Subcutaneous adipose tissue (tissue), 4 donors: Measurements from ENCODE around the gene TP53TG5. TPM values are rescaled to one million over a fixed set of nuclear protein-coding genes. Genes with fewer than 3 reads are reported as not detected.

Experiments used
- total RNA-seq, 4 donors: library from RNA; depleted of rRNA; stranded (reverse); fragments of >200 nt; gene quantifications; one replicate each; pipeline ENCODE4 v1.1.0, GENCODE V29; 2016
- TF ChIP-seq, protein P1 (sequence below): fragments of 450-650 bp; IDR thresholded peaks from one replicate; pipeline ENCODE4 v1.5.1; 2016; ENCODE audit warnings: low read depth, mild to moderate bottlenecking, control low read depth, antibody characterized with exemption, moderate library complexity

TP53TG5 gene
- total RNA-seq, 4 donors from 2014 or later = 0.57 TPM; not detected in 3

DNA sequence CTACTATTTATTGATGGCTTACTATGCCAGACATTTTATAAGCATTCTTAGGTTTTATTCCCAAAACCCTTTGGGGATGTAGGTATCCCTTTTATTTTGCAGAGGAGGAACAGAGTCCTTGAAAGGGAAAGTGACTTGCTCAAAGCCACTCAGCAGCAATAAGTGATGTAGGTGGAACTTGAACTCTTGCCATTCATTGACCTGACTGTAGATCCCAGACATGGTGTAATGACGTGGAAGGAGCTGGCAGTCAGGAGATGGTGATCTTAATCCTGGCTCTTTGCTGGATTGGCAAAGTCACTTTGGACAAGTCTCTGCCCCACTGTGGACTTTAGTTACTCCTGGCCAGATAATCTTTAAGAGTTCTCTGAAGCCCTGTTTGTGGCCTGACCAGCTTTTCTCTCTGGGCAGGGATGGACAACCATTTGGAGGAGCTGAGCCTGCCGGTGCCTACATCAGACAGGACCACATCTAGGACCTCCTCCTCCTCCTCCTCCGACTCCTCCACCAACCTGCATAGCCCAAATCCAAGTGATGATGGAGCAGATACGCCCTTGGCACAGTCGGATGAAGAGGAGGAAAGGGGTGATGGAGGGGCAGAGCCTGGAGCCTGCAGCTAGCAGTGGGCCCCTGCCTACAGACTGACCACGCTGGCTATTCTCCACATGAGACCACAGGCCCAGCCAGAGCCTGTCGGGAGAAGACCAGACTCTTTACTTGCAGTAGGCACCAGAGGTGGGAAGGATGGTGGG, 31.6 kb upstream of the TP53TG5 start:
- TF ChIP-seq, protein P1, sequence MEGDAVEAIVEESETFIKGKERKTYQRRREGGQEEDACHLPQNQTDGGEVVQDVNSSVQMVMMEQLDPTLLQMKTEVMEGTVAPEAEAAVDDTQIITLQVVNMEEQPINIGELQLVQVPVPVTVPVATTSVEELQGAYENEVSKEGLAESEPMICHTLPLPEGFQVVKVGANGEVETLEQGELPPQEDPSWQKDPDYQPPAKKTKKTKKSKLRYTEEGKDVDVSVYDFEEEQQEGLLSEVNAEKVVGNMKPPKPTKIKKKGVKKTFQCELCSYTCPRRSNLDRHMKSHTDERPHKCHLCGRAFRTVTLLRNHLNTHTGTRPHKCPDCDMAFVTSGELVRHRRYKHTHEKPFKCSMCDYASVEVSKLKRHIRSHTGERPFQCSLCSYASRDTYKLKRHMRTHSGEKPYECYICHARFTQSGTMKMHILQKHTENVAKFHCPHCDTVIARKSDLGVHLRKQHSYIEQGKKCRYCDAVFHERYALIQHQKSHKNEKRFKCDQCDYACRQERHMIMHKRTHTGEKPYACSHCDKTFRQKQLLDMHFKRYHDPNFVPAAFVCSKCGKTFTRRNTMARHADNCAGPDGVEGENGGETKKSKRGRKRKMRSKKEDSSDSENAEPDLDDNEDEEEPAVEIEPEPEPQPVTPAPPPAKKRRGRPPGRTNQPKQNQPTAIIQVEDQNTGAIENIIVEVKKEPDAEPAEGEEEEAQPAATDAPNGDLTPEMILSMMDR = no peak

DNA sequence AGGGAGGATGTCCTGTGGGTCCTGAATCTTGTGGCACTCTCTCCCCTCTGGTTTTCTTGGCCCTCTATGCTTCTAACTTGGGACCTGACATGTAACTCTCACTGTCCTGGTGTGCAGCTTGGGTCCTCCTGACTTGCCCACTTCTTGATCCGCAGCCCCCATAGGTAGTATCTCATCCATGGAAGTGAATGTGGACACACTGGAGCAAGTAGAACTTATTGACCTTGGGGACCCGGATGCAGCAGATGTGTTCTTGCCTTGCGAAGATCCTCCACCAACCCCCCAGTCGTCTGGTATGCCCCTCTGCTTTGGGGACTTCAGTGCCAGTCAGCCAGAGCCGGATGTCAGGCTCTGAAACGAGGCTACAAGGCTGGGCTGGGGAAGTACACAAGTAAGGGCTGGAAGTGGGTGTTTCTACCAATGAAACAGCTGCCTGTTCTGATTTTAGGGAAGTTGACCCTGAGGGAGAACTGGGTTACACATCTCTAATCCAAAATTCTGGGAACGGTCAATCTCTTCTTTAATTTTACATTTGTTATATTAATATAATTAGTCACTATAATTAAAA, 30.6 kb upstream of the TP53TG5 start:
- TF ChIP-seq, protein P1 = no peak

DNA sequence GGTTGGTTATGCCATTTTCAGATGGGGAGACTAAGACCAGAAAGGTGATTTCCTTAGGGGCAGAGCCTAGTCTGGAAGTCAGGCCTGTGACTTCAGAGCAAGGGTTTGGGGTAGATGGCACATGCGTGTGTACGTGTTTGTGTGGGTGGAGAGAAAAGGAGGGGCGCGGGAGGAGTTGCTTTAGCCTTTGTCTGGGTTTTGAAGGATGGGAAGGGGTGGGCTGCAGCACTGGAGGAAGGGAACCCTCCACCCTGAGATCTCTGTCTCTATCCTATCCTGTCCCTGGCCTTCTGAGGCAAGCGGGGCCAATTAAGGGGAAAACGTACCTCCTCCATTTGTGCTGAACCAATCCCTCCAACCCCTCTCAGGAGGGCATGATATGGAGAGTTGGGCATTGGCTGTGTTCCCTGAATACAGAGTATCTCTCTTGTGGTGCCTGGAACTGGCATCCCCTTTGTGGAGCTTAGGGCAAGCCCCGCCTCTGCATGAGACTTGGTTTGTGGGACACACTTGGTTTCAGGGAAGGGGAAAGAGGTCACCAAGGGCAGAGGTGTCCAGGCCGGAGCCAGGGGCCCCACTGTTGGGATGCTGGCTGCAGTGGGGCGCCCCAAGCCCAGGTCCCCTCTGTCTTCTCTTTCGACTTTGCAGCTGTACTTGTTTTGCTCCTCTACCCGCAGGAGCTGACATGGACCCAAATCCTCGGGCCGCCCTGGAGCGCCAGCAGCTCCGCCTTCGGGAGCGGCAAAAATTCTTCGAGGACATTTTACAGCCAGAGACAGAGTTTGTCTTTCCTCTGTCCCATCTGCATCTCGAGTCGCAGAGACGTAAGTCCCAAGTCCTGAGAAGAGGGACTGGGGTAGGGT, 29.9 kb upstream of the TP53TG5 start, which contains the start of gene DBNDD2:
Gene DBNDD2 (plus strand): TSS at position 507 of the 863 bp plus-strand sequence. CDS start 179 bp downstream, at position 686.
- TF ChIP-seq, protein P1 = no peak

DNA sequence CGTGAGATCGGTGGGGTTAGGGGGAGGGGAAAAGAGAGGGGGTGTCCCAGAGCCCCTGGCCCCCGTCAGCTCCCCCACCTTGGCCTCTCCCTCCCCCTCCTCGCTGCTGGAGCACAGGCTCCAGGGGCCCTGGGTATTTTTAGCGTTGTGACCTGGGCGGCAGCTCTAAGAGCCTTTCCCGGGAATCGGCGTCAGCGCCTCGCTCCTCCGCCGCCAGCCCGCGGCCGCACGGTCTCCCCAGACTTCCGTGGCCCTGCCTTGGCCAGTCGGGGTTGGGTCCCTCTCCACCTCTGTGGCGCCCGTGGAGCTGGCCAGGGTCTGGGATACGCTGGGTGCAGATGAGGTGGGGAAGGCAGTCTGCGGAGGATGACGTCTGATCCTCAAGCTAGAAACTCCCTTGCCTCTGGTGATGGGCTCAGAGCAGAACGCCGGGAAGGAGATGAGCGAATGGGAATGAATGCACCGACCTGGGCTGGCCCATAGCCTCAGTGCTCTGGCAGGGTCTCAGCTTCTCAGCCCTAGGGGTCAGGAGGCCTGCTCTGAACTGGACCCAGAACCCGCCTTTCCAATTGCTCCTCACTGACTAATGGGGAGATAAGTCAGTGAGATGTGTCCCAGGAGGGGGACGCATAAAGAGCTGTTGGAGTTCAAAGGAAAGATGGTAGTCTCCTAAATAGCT, 29.1 kb upstream of the TP53TG5 start:
- TF ChIP-seq, protein P1 = no peak

DNA sequence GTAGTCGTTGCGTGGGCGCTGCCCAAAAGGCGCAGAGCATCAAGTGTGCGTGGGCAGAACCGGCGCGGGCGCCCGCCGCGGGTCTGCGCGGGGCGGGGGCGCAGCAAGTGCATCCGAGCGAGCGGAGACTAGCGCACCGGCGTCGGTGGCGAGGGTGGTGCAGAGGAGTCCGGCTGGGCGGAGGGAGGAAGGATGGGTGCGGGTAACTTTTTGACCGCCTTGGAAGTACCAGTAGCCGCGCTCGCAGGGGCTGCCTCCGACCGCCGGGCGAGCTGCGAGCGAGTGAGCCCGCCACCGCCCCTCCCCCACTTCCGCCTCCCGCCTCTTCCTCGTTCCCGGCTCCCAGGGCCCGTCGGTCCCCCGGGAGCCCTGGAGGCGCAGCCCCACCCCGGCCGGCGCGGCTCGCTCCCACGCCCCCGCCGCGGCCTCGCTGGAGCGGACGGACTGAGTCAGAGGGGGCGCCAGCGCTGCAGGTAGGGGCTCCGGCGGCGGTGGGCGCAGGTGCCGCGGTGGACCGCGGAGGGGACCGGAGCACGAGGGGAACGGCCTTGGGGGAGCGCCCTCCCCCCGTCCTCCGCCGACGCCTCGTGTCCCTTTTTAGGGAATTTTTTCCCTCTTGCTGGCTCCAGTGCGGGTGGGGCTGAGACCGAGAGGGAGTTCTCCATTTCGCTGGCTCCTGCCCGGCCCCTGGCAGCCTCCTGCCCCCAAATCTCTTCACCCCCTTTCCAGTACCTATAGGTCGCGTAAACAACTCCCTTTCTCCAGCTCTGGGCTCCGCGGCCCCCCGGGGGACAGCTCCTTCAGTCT, 28.3 kb upstream of the TP53TG5 start:
- TF ChIP-seq, protein P1 = no peak

DNA sequence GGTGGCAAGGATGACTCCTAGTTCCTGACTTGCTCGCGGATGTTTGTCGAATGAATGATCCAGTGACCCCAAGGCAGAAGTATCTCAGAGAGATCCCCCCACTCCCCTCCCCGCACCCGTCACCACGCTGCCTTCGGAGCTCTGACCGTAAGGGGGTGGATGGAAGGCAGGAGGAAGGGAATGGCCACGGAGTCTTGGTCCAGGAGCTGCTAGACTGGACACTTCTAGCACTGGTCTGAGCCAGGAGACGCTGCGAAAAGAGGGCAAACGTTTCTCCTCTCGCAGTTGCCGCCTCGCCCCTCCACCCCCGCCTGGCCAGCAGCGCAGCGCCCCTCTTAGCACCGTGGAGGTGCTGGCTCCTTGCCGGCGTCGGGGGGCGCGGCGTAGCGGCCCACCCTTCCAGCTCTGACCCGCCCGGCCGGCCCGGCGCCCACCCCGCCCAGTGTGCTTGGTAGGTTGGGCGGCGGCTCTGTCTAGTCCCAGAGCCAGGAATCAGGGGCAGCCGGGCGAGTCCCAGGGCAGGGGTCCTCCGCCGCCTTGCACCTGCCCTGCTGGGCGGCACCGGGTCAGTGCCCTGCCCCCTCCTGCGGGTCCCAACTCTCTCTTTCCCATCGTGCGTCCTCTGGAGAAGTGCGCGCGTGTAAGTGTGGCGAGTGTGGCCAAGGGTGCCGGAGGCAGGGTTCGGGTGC, 27.6 kb upstream of the TP53TG5 start:
- TF ChIP-seq, protein P1 = no peak
